ENCODE results near the gene ADRA1B.

The ADRA1B gene

GRCh38 chr5:159908591-159908940, 7.7 kb upstream of the ADRA1B start:
- Histone ChIP-seq H2BK15ac (replicated peaks; ENCODE audit: low read depth) (no peak overlapping the region), H3K23ac (ENCODE audit: low read length) (no peak overlapping the region), H2AK5ac (ENCODE audit: low read length) (no peak overlapping the region), H3K4me1 (ENCODE audit: control insufficient read depth, low read depth, low read length) (peaks cover 8% of the 10 kb centered on the region), H2BK5ac (ENCODE audit: low read length) (no peak overlapping the region), H3K4ac (ENCODE audit: low read depth, low read length) (no peak overlapping the region), H3K79me2 (ENCODE audit: control insufficient read depth, insufficient read depth, low read length) (no peaks in the 10 kb centered on the region), H3K56ac (ENCODE audit: low read length) (no peak overlapping the region), H2BK120ac (ENCODE audit: low read depth, low read length) (no peak overlapping the region), H3K36me3 (ENCODE audit: control insufficient read depth, insufficient read depth, low read length) (no peaks in the 10 kb centered on the region), H3K9ac (ENCODE audit: low read length) (no peak overlapping the region), H3K27ac (ENCODE audit: low read depth, low read length) (no peak overlapping the region), H4K8ac (ENCODE audit: low read depth, low read length) (no peak overlapping the region), H3K79me1 (ENCODE audit: low read length) (no peaks in the 10 kb centered on the region), H4K5ac (ENCODE audit: low read length) (no peak overlapping the region), H3K4me2 (ENCODE audit: low read length) (no peak overlapping the region), H3K27me3 (ENCODE audit: insufficient read depth, low read length, poor library complexity) (no peaks in the 10 kb centered on the region), H3K18ac (ENCODE audit: low read length) (no peak overlapping the region), H3K4me3 (ENCODE audit: low read length) (no peak overlapping the region)
- DNase-seq: no peak
- WGBS (ENCODE audit: extremely low coverage, insufficient coverage, low lambda C conversion rate): no CpG with 5 or more reads among the region's 5 CpGs

- Histone ChIP-seq H3K36me3 (ENCODE audit: control insufficient read depth, insufficient read depth, low read length) (no peaks in the 10 kb centered on the region), H3K27me3 (ENCODE audit: insufficient read depth, low read length, poor library complexity) (no peaks in the 10 kb centered on the region), H2BK5ac (ENCODE audit: low read length) (no peak overlapping the region), H4K8ac (ENCODE audit: low read depth, low read length) (no peak overlapping the region), H3K56ac (ENCODE audit: low read length) (no peak overlapping the region), H3K23ac (ENCODE audit: low read length) (no peak overlapping the region), H3K9ac (ENCODE audit: low read length) (no peak overlapping the region), H3K79me1 (ENCODE audit: low read length) (no peaks in the 10 kb centered on the region), H3K4ac (ENCODE audit: low read depth, low read length) (no peak overlapping the region), H3K18ac (ENCODE audit: low read length) (no peak overlapping the region), H2BK15ac (replicated peaks; ENCODE audit: low read depth) (no peak overlapping the region), H3K27ac (ENCODE audit: low read depth, low read length) (no peak overlapping the region), H3K4me2 (ENCODE audit: low read length) (no peak overlapping the region), H3K4me3 (ENCODE audit: low read length) (no peak overlapping the region), H2BK120ac (ENCODE audit: low read depth, low read length) (no peak overlapping the region), H2AK5ac (ENCODE audit: low read length) (no peak overlapping the region), H3K79me2 (ENCODE audit: control insufficient read depth, insufficient read depth, low read length) (no peaks in the 10 kb centered on the region), H4K5ac (ENCODE audit: low read length) (no peak overlapping the region), H3K4me1 (ENCODE audit: control insufficient read depth, low read depth, low read length) (peaks cover 8% of the 10 kb centered on the region)
- peak; percentile 36 for DNase-seq
- WGBS (ENCODE audit: extremely low coverage, insufficient coverage, low lambda C conversion rate): no CpG with 5 or more reads among the region's 3 CpGs
Measured at GRCh38 chr5:159909126-159909525, 7.2 kb upstream of the ADRA1B start.

DNA sequence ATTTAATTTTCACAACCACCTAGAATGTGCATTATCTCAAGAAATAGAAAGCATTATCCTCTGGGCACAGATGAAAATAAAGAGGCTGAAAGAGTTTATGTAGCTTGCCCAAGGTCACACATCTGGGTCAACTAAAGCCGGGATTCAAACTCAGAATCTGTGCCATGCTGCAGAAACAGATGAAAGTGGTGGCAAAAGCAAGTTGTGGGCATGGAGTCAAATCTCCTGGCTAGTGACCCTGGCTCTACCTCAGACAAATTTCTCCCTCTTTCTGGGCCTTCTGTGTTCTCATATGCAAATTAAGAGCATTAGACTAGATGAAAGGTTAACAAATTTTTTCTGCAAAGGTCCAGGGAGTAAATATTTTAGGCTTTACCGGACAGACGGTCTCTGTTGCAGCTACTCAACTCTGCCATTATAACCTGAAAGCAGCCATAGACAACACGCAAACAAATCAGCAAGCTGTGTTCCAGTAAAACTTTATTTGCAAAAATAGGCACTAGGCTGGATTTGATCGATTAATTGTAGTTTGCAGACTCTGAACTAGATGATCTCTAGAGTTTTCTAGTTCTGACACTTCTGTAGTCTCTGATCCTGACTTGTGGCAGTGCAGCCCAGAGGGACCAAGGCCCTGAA, 6.0 kb upstream of the ADRA1B start:
- no peak overlapping the region for H3K4me2 ChIP-seq (ENCODE audit: low read length)
- no peak overlapping the region for H2BK120ac ChIP-seq (ENCODE audit: low read depth, low read length)
- H3K56ac ChIP-seq (ENCODE audit: low read length): no peak overlapping the region
- no CpG with 5 or more reads among the region's 5 CpGs for WGBS (ENCODE audit: extremely low coverage, insufficient coverage, low lambda C conversion rate)
- peaks cover under 1% of the 10 kb centered on the region for H3K27me3 ChIP-seq (ENCODE audit: insufficient read depth, low read length, poor library complexity)
- no peak overlapping the region for H3K4me3 ChIP-seq (ENCODE audit: low read length)
- no peak overlapping the region for H4K8ac ChIP-seq (ENCODE audit: low read depth, low read length)
- H3K23ac ChIP-seq (ENCODE audit: low read length): no peak overlapping the region
- no peaks in the 10 kb centered on the region for H3K79me1 ChIP-seq (ENCODE audit: low read length)
- H3K4ac ChIP-seq (ENCODE audit: low read depth, low read length): no peak overlapping the region
- H3K18ac ChIP-seq (ENCODE audit: low read length): no peak overlapping the region
- DNase-seq: no peak
- no peak overlapping the region for H2AK5ac ChIP-seq (ENCODE audit: low read length)
- H2BK15ac ChIP-seq (replicated peaks; ENCODE audit: low read depth): no peak overlapping the region
- no peak overlapping the region for H3K9ac ChIP-seq (ENCODE audit: low read length)
- no peak overlapping the region for H4K5ac ChIP-seq (ENCODE audit: low read length)
- no peak overlapping the region for H3K27ac ChIP-seq (ENCODE audit: low read depth, low read length)
- no peaks in the 10 kb centered on the region for H3K36me3 ChIP-seq (ENCODE audit: control insufficient read depth, insufficient read depth, low read length)
- no peaks in the 10 kb centered on the region for H3K79me2 ChIP-seq (ENCODE audit: control insufficient read depth, insufficient read depth, low read length)
- no peak overlapping the region for H2BK5ac ChIP-seq (ENCODE audit: low read length)
- H3K4me1 ChIP-seq (ENCODE audit: control insufficient read depth, low read depth, low read length): peaks cover 8% of the 10 kb centered on the region

- H2AK5ac ChIP-seq (ENCODE audit: low read length): no peak overlapping the region
- H3K4me2 ChIP-seq (ENCODE audit: low read length): no peak overlapping the region
- H3K79me1 ChIP-seq (ENCODE audit: low read length): no peaks in the 10 kb centered on the region
- H3K4me3 ChIP-seq (ENCODE audit: low read length): no peak overlapping the region
- H3K27ac ChIP-seq (ENCODE audit: low read depth, low read length): no peak overlapping the region
- peaks cover 8% of the 10 kb centered on the region for H3K4me1 ChIP-seq (ENCODE audit: control insufficient read depth, low read depth, low read length)
- no peak overlapping the region for H2BK15ac ChIP-seq (replicated peaks; ENCODE audit: low read depth)
- no peak overlapping the region for H4K5ac ChIP-seq (ENCODE audit: low read length)
- H2BK120ac ChIP-seq (ENCODE audit: low read depth, low read length): no peak overlapping the region
- H3K27me3 ChIP-seq (ENCODE audit: insufficient read depth, low read length, poor library complexity): peaks cover 5% of the 10 kb centered on the region
- H4K8ac ChIP-seq (ENCODE audit: low read depth, low read length): no peak overlapping the region
- H3K4ac ChIP-seq (ENCODE audit: low read depth, low read length): no peak overlapping the region
- WGBS (ENCODE audit: extremely low coverage, insufficient coverage, low lambda C conversion rate): no CpG with 5 or more reads among the region's 2 CpGs
- H3K56ac ChIP-seq (ENCODE audit: low read length): no peak overlapping the region
- H3K36me3 ChIP-seq (ENCODE audit: control insufficient read depth, insufficient read depth, low read length): no peaks in the 10 kb centered on the region
- no peaks in the 10 kb centered on the region for H3K79me2 ChIP-seq (ENCODE audit: control insufficient read depth, insufficient read depth, low read length)
- H3K18ac ChIP-seq (ENCODE audit: low read length): no peak overlapping the region
- H2BK5ac ChIP-seq (ENCODE audit: low read length): no peak overlapping the region
- no peak overlapping the region for H3K9ac ChIP-seq (ENCODE audit: low read length)
- no peak overlapping the region for H3K23ac ChIP-seq (ENCODE audit: low read length)
- DNase-seq: no peak
Measured at GRCh38 chr5:159910843-159911229, 5.4 kb upstream of the ADRA1B start.

- Histone ChIP-seq H2AK5ac (ENCODE audit: low read length) (no peak overlapping the region), H3K4me2 (ENCODE audit: low read length) (no peak overlapping the region), H2BK15ac (replicated peaks; ENCODE audit: low read depth) (no peak overlapping the region), H3K36me3 (ENCODE audit: control insufficient read depth, insufficient read depth, low read length) (no peaks in the 10 kb centered on the region), H3K27ac (ENCODE audit: low read depth, low read length) (no peak overlapping the region), H2BK5ac (ENCODE audit: low read length) (no peak overlapping the region), H3K79me1 (ENCODE audit: low read length) (no peaks in the 10 kb centered on the region), H3K79me2 (ENCODE audit: control insufficient read depth, insufficient read depth, low read length) (no peaks in the 10 kb centered on the region), H3K27me3 (ENCODE audit: insufficient read depth, low read length, poor library complexity) (peaks cover 5% of the 10 kb centered on the region), H4K8ac (ENCODE audit: low read depth, low read length) (no peak overlapping the region), H3K18ac (ENCODE audit: low read length) (no peak overlapping the region), H2BK120ac (ENCODE audit: low read depth, low read length) (no peak overlapping the region), H3K23ac (ENCODE audit: low read length) (no peak overlapping the region), H3K9ac (ENCODE audit: low read length) (no peak overlapping the region), H3K4me1 (ENCODE audit: control insufficient read depth, low read depth, low read length) (peaks cover 8% of the 10 kb centered on the region), H3K4ac (ENCODE audit: low read depth, low read length) (no peak overlapping the region), H3K56ac (ENCODE audit: low read length) (no peak overlapping the region), H4K5ac (ENCODE audit: low read length) (no peak overlapping the region), H3K4me3 (ENCODE audit: low read length) (no peak overlapping the region)
- DNase-seq: peak; percentile 36
- WGBS (ENCODE audit: extremely low coverage, insufficient coverage, low lambda C conversion rate): no CpG with 5 or more reads among the region's 4 CpGs
Measured at GRCh38 chr5:159911349-159911748, 4.9 kb upstream of the ADRA1B start.

Measured in mesendoderm (in vitro differentiated cells).